Measurements from ENCODE around the gene MIPOL1.
A peak's percentile ranks its signal among the peaks of the same experiment; 100 is the strongest.

MIPOL1 gene

DNA sequence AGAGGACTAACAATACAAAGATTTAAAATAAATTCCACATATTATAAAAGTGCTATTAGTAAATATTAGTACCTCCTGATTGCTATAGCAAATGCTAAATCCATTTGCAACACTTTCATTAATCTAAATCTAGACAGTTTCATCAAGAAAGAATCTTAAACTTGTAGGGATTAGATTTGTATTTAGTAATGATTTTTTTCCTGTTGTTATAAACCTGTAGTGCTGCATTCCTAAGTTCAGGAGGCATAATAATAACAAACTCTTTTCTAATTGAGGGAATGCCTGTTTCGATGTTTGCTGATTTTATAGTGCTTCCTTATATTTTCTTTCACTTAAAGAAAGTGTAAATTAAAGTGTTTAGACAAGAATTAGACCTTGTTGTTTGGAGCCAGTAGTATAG lies 231.2 kb downstream of the MIPOL1 start:
- TF ChIP-seq, protein P1, sequence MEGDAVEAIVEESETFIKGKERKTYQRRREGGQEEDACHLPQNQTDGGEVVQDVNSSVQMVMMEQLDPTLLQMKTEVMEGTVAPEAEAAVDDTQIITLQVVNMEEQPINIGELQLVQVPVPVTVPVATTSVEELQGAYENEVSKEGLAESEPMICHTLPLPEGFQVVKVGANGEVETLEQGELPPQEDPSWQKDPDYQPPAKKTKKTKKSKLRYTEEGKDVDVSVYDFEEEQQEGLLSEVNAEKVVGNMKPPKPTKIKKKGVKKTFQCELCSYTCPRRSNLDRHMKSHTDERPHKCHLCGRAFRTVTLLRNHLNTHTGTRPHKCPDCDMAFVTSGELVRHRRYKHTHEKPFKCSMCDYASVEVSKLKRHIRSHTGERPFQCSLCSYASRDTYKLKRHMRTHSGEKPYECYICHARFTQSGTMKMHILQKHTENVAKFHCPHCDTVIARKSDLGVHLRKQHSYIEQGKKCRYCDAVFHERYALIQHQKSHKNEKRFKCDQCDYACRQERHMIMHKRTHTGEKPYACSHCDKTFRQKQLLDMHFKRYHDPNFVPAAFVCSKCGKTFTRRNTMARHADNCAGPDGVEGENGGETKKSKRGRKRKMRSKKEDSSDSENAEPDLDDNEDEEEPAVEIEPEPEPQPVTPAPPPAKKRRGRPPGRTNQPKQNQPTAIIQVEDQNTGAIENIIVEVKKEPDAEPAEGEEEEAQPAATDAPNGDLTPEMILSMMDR (conservative IDR thresholded peaks at IDR 0.05), result no peak

DNA sequence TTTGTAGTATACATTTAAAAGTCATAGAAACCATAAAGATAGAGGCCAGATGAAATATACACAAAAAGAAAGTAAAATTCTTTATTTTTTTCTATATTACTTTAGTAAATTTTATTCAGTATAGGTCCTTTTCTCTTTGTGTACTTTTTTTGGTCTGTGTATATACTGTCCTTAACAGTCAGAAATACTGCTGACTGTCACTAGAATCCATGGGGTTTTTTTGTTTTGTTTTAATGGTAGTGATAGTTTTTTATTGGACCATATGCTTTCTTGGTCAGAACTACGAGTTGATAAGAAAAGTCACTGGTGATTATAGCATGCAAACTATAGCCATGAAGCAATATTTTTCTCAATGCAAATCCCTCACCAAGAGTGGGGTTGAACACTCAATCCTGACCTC lies 231.9 kb downstream of the MIPOL1 start:
- TF ChIP-seq, protein P1 (conservative IDR thresholded peaks at IDR 0.05), result no peak
- H3K27ac ChIP-seq, result peak overlapping the region; percentile 65

More for the DNA sequence above, 231.2 kb downstream of the MIPOL1 start:
- H3K27ac ChIP-seq, result peak overlapping the region; percentile 65

DNA sequence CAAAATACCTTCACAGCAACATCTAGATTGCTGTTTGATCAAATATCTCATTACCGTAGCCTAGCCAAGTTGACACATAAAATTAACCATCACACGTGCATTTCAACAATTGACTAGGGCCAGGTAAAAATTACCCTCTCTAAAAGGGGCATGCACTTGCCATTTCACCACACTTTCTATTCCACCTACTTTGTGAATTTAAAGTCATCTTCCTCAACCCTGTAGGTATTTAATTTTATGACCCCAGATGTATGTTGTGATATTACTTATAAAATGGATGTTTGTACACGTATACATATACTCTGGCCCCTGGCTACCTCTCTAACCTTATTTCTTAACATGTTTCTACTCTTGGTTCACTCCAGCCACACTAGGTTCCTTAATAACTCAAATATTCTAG lies 237.1 kb downstream of the MIPOL1 start:
- TF ChIP-seq, protein P1 (conservative IDR thresholded peaks at IDR 0.05), result no peak
- H3K27ac ChIP-seq, result peak overlapping the region; percentile 94

DNA sequence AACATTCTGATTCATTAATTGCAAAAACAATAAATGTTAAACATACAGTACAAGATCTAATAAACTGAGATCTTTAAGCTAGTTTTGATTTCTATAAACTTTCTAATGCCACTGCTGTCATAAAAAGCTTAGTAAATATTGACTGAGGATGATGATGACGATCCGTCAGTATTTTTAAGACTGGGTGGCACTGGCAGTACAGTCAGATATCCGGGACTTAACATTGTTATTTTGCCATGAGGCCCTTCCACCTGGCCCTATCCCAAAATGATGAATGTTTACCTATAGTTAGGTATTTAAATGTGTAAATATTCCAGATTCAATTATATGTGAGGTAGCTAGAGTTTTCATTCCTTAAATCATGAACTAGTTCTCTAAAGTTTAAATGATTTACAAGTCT lies 238.8 kb downstream of the MIPOL1 start:
- TF ChIP-seq, protein P1 (conservative IDR thresholded peaks at IDR 0.05), result no peak
- H3K27ac ChIP-seq, result peak overlapping the region; percentile 94

DNA sequence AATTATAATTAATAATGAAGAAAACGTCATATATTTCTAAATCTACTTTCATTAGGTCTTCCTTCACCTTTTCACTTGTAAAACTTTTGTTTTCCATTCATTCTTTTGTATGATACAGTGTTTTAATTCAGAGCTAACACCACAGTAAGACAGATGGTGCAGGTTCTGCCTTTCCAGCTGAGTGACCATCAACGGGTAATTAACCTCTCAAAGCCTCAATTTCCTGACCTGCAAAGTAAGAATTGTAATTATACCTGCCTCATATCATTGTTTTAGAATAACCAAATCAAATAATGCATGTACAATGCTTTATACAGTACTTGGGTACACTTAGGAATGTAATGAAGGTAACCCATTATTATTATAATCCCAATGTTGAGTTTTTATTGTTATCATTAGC lies 239.8 kb downstream of the MIPOL1 start:
- H3K27ac ChIP-seq, result peak overlapping the region; percentile 94

DNA sequence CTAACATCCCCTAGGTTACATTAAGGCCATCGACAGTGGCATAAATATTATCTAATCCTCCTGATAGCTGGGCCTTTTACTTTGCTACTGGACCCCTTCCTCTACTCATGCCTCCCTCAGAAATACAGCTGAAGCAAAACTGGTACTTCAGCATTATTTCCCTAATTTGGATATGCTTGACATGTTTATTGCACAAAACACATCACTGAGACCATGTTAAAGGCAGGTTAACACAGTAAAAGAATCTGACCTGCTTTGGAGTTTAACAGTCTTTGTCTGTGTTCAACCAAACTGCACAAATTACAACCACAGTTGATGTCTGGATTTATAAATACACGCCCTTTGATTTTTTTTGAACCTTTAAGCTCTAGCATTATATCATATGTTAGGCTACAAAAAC lies 240.7 kb downstream of the MIPOL1 start:
- peak overlapping the region; percentile 94 for H3K27ac ChIP-seq
- TF ChIP-seq, protein P1 (conservative IDR thresholded peaks at IDR 0.05), result no peak

More for the DNA sequence above, 239.8 kb downstream of the MIPOL1 start:
- TF ChIP-seq, protein P1 (conservative IDR thresholded peaks at IDR 0.05), result no peak

DNA sequence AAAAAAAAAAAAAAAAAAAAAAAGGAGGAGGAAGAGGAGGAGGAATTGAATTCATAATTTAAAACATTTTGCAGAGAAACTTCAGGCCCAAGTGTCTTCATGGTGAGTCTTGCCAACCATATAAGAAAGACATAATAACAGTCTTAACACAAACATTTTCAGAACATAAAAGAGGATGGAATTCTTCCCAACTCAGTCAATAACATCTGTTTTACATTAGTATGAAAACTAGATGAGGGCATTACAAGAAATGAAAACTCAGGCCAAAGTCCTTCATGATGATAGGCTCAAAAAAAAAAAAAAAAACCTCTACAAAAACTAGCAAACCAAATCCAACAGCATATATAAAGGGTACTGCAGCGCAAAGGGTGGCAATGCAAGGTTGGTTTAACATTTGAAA lies 245.7 kb downstream of the MIPOL1 start:
- no peak overlapping the region for H3K27ac ChIP-seq

More for the DNA sequence above, 245.7 kb downstream of the MIPOL1 start:
- TF ChIP-seq, protein P1 (conservative IDR thresholded peaks at IDR 0.05), result no peak

Measured in VCaP (cell line).